ENCODE results near the gene KIF5A.

The KIF5A gene

DNA sequence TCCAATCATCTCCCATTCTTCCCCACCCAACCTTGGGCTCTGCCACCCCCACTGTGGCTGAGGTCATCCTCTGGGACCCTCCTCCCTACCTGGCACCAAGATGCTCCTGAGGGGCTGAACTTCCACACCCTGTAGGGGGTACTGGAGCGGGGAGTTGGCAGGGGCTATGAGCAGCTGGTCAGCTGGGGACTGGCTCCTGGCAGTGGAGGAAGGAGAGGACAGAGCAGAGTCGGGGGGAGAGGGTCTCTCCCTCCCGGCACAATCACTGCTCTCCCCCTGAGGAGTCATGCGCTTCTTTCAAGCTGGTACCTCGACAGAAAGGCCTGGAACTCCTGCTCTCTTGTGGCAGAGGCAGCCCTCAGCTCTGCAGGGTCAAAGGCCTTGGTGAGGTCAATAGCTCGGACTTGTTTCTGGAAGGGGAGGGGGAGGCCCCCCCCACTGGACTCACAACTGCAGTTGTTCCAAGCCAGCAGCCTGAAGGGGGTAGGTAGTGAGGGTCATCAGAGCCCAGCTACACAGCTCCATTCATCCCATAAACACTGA lies 81.1 kb downstream of the KIF5A start:
- TF ChIP-seq, protein P1, sequence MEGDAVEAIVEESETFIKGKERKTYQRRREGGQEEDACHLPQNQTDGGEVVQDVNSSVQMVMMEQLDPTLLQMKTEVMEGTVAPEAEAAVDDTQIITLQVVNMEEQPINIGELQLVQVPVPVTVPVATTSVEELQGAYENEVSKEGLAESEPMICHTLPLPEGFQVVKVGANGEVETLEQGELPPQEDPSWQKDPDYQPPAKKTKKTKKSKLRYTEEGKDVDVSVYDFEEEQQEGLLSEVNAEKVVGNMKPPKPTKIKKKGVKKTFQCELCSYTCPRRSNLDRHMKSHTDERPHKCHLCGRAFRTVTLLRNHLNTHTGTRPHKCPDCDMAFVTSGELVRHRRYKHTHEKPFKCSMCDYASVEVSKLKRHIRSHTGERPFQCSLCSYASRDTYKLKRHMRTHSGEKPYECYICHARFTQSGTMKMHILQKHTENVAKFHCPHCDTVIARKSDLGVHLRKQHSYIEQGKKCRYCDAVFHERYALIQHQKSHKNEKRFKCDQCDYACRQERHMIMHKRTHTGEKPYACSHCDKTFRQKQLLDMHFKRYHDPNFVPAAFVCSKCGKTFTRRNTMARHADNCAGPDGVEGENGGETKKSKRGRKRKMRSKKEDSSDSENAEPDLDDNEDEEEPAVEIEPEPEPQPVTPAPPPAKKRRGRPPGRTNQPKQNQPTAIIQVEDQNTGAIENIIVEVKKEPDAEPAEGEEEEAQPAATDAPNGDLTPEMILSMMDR (IDR thresholded peaks at IDR 0.05; ENCODE audit: insufficient read depth, low read length, missing control alignments) = no peak
- POLR2A ChIA-PET = no interaction called here
- DNase-seq (ENCODE audit: low read depth, low spot score) = no peak
- CTCF ChIA-PET = interaction anchor here (0.9 to 8.0 kb wide), 8 partner anchors 10 to 93 kb away, joined by 3 to 159 read pairs (median 4); no protein-coding TSS in a partner anchor
- no peak overlapping the region for H3K4me3 ChIP-seq (ENCODE audit: low read depth, low read length)

DNA sequence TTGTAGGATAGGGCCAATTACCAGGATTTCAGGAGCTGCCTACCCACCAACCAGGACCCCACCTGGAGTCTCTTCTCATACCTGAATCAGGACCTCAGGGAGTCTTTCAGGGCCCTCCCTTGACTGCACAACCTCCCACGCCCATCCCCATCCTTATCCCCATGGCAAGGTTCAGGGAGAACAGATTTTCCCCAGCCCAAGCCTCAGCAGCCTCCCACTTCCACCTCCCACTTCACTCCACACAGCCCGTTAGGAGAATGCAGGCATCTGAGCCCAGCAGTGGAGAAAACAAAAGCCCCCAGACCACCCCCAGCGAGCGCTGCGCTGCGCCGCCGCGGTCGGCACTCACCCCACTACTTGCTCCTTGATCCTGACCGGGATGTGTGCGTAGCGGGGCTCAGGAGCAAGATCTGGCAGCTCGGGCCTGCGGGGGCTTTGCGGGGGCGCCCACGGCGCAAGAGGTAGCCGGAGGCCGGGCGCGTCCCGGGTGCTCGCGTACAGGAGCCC lies 81.8 kb downstream of the KIF5A start:
- ChIA-PET CTCF (interaction anchor here (0.9 to 8.0 kb wide), 6 partner anchors 10 to 93 kb away, joined by 3 to 159 read pairs (median 7); no protein-coding TSS in a partner anchor), POLR2A (interaction anchor here (0.6 kb wide), 1 partner anchor 19 kb away, joined by 3 read pairs; no protein-coding TSS in a partner anchor)
- TF ChIP-seq, protein P1 (IDR thresholded peaks at IDR 0.05; ENCODE audit: insufficient read depth, low read length, missing control alignments) = no peak
- H3K4me3 ChIP-seq (ENCODE audit: low read depth, low read length) = peak overlapping the region; percentile 67
- no peak for DNase-seq (ENCODE audit: low read depth, low spot score)

DNA sequence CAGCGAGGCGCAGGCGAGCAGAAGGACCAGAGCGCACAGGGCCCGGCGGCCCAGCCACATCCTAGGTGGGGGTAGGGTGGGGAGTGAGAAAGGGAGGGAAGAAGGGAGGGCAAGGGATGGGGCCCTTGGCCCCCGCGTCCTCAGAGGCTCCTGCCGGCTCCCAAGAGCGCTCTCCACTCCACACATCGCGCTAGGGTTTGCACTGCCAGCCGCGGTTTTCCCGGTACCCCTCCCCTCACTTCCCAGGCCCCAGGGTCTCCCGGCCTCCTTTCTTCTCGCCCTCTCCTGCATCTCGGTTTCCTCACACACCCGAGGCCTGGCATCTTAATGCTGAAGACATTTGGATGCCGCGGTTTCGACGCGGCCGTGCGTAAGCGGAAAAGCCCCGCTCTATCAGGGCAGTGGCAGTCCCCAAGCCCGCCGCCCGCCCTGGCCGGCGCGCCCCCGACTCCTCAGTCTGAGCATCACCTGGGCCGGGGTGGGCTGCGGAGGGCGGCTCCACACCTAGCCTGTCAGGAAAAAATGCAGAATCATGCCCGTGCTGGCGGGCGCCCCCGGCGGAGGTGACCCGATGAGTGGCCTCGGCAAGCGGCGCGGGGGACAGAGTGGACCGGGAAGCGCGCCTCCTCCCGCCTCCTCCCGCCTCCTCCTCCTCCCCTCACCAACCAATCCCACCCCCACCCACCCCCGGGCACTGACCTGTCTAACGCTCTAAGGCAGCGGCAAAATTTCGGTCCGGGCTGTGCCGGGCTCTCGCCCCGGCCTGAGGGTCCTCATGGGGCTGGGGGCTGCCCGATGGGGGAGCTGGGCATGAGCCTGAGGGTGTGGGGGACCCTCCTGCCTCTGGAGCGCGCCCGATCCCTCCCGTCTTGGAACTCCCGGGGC lies 82.5 kb downstream of the KIF5A start:
- TF ChIP-seq, protein P1 (IDR thresholded peaks at IDR 0.05; ENCODE audit: insufficient read depth, low read length, missing control alignments) = peak; percentile 3
- peak overlapping the region; percentile 67 for H3K4me3 ChIP-seq (ENCODE audit: low read depth, low read length)
- DNase-seq (ENCODE audit: low read depth, low spot score) = no peak
- ChIA-PET POLR2A (no interaction called here), CTCF (interaction anchor here (0.8 to 8.0 kb wide), 31 partner anchors 8 to 177 kb away, joined by 3 to 159 read pairs (median 5); partner anchors contain the start of genes DTX3, GLI1, INHBE and OS9)

DNA sequence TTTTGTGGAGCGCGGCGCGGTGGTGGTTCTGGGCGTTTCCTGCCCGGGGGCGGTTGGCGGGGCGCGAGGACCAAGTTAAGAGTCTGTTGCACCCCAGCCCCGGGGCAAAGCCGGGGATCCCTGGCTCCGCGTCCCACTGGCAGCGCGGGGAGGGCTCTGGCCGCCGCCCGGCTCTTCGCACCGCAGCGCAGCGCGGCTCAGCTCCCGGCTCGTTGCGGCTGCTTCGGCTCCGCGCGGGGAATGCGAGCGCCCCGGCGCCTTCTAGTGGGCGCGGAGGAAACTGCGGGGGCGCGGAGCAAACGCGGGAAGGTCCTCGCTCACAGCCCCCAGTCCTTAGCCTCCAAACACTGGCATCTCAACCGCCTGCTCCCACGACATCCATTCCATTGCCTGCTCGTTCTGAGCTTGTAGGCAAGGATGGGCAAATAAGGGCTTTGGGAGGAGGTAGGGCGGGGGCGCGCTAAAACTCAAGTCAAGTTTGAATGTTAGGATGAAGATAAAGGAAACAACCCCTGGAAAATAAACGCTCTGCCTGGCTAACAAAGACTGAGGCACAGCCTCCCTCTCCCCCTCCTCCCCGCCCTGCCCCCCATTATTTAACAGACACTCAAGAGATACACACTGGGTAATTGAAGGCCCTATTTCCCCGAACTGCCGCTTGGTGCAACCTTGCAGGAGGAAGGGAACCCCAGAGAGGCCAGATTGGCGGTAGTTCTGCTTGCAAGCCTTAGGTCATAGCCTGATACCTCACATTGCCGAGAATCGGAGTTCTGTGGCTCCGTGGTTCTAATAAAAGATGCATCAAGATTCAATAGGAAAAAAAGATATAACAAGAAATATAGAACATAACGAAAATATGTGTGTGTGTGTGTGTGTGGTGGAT lies 83.4 kb downstream of the KIF5A start, which contains the start of gene B4GALNT1:
Gene B4GALNT1 (minus strand): TSS at position 244 of the 883 bp plus-strand sequence. CDS start 1,069 bp downstream, outside the sequence.
- CTCF ChIA-PET = interaction anchor here (0.7 to 8.0 kb wide), 30 partner anchors 9 to 178 kb away, joined by 3 to 159 read pairs (median 5); partner anchors contain the start of genes DTX3, GLI1, INHBE and OS9
- POLR2A ChIA-PET = interaction anchor here (0.7 kb wide), 1 partner anchor 14 kb away, joined by 4 read pairs; no protein-coding TSS in a partner anchor
- DNase-seq (ENCODE audit: low read depth, low spot score) = no peak
- H3K4me3 ChIP-seq (ENCODE audit: low read depth, low read length) = peak within 1 kb of the TSS; percentile 67
- TF ChIP-seq, protein P1 (IDR thresholded peaks at IDR 0.05; ENCODE audit: insufficient read depth, low read length, missing control alignments) = peak; percentile 93

Data from AG04449 (cell line).